SK-N-SH (cell line): Measurements from ENCODE around the gene DEPDC5. TPM values are rescaled to one million over a fixed set of nuclear protein-coding genes. Genes with fewer than 3 reads are reported as not detected.

Experiments used
- CTCF ChIA-PET: fragments of 300-600, 350-600 bp; formaldehyde crosslinking; extraction: SDS; loops from one replicate; lab custom pipeline; 2021; lab: Yijun Ruan, JAX
- POLR2A ChIA-PET: fragments of 350-600 bp; sonication (Branson Sonifier 250); formaldehyde crosslinking; extraction: SDS; loops from one replicate; lab custom pipeline; 2020; ENCODE audit warnings: antibody characterized with exemption, inconsistent platforms; lab: Yijun Ruan, JAX
- DNase-seq: peaks from one replicate; pipeline ENCODE4 v3.0.0; 2012
- H2AFZ ChIP-seq: fragments of 200-600 bp; sonication (generic); 2 replicates; pipeline ENCODE4 v1.8.1; 2016; ENCODE audit warnings: antibody characterized with exemption, mild to moderate bottlenecking, low read depth
- H3F3A ChIP-seq: fragments of 200-600 bp; sonication (generic); replicated peaks from 2 replicates; pipeline ENCODE3; 2016; ENCODE audit warnings: antibody characterized with exemption, mild to moderate bottlenecking; ENCODE audit not compliant: insufficient read depth
- H3K27ac ChIP-seq, 2 experiments: fragments of 200-500 bp in 1 of 2; fragments of 200-600 bp in 1 of 2; sonication (Bioruptor generic) in 1 of 2; sonication (generic), shearing (Covaris generic) in 1 of 2; 2 replicates each; pipeline versions ENCODE4 v1.5.1 to v1.6.1; 2014 to 2016; ENCODE audit warnings: low read depth in 2 of 2, inconsistent platforms in 1 of 2, low read length in 1 of 2, mild to moderate bottlenecking in 1 of 2, mixed read lengths in 1 of 2
- H3K27me3 ChIP-seq: fragments of 200-600 bp; sonication (generic), shearing (Covaris generic); 2 replicates; pipeline ENCODE4 v1.6.1; 2016; ENCODE audit warnings: mixed run types; ENCODE audit not compliant: insufficient read depth
- H3K36me3 ChIP-seq, 2 experiments: fragments of 200-500 bp in 1 of 2; fragments of 200-600 bp in 1 of 2; sonication (Bioruptor generic) in 1 of 2; sonication (generic) in 1 of 2; replicated peaks in 1 of 2; 2 replicates each; pipeline versions ENCODE3 to v1.5.1; 2014 to 2016; ENCODE audit warnings: low read length in 1 of 2, mild to moderate bottlenecking in 1 of 2; ENCODE audit not compliant: insufficient read depth in 2 of 2, control insufficient read depth in 1 of 2
- H3K4me1 ChIP-seq, 2 experiments: fragments of 200-500 bp in 1 of 2; fragments of 200-600 bp in 1 of 2; sonication (Bioruptor generic) in 1 of 2; sonication (generic), shearing (Covaris generic) in 1 of 2; 2 replicates each; pipeline versions ENCODE4 v1.5.1 to v1.6.1; 2014 to 2016; ENCODE audit warnings: low read depth in 1 of 2, low read length in 1 of 2, mixed run types in 1 of 2; ENCODE audit not compliant: insufficient read depth in 2 of 2, control insufficient read depth in 1 of 2
- H3K4me2 ChIP-seq: fragments of 200-600 bp; sonication (generic), shearing (Covaris generic); 2 replicates; pipeline ENCODE4 v1.6.1; 2017; ENCODE audit warnings: mixed run types
- H3K4me3 ChIP-seq, 2 experiments: fragments of 200-500 bp in 1 of 2; fragments of 200-600 bp in 1 of 2; sonication (Bioruptor generic) in 1 of 2; sonication (generic), shearing (Covaris generic) in 1 of 2; 2 replicates each; pipeline versions ENCODE4 v1.5.1 to v1.8.1; 2014 to 2016; ENCODE audit warnings: low read depth in 2 of 2, inconsistent platforms in 1 of 2, low read length in 1 of 2, mild to moderate bottlenecking in 1 of 2, mixed read lengths in 1 of 2, moderate library complexity in 1 of 2
- H3K79me2 ChIP-seq: fragments of 200-600 bp; sonication (generic); 2 replicates; pipeline ENCODE4 v1.8.1; 2017; ENCODE audit warnings: mild to moderate bottlenecking; ENCODE audit not compliant: insufficient read depth
- H3K9ac ChIP-seq: fragments of 200-600 bp; sonication (generic); 2 replicates; pipeline ENCODE4 v1.6.1; 2017; ENCODE audit warnings: mixed run types
- H3K9me2 ChIP-seq: fragments of 200-600 bp; sonication (generic); 2 replicates; pipeline ENCODE4 v1.6.1; 2017; ENCODE audit warnings: mixed run types
- H3K9me3 ChIP-seq: fragments of 200-600 bp; sonication (generic); 2 replicates; pipeline ENCODE4 v1.6.1; 2017; ENCODE audit warnings: mixed run types, mild to moderate bottlenecking, moderate library complexity
- H4K20me1 ChIP-seq: fragments of 200-600 bp; sonication (generic); 2 replicates; pipeline ENCODE4 v1.6.1; 2017; ENCODE audit warnings: mild to moderate bottlenecking, mixed run types; ENCODE audit not compliant: insufficient read depth
- CHD2 ChIP-seq: fragments of 150-350 bp; IDR thresholded peaks from 2 replicates; pipeline ENCODE4 v1.6.1; 2018; ENCODE audit warnings: low read length; ENCODE audit not compliant: partially characterized antibody
- ELF1 ChIP-seq: IDR thresholded peaks from 2 replicates; pipeline ENCODE4 v1.4.0; 2012
- EZH2phosphoT487 ChIP-seq: fragments of 200-600 bp; sonication (generic); IDR thresholded peaks from 2 replicates; pipeline ENCODE4 v1.6.1; 2017; ENCODE audit warnings: low read depth, mixed run types, mild to moderate bottlenecking, antibody characterized with exemption, moderate library complexity, borderline replicate concordance
- FOSL2 ChIP-seq: IDR thresholded peaks from 2 replicates; pipeline ENCODE4 v1.4.0; 2012; ENCODE audit warnings: low read depth, mild to moderate bottlenecking, moderate library complexity, borderline replicate concordance
- MEF2A ChIP-seq: IDR thresholded peaks from 2 replicates; pipeline ENCODE4 v1.4.0; 2012; ENCODE audit warnings: low read depth, borderline replicate concordance
- MXI1 ChIP-seq: IDR thresholded peaks from 2 replicates; pipeline ENCODE4 v1.6.1; 2012; ENCODE audit warnings: mild to moderate bottlenecking, low read depth, low read length, improper control_type of control experiment
- POLR2AphosphoS5 ChIP-seq: IDR thresholded peaks from 2 replicates; pipeline ENCODE4 v1.6.1; 2012; ENCODE audit warnings: low read depth, low read length
- RXRA ChIP-seq: IDR thresholded peaks from 2 replicates; pipeline ENCODE4 v1.4.0; 2012; ENCODE audit warnings: low read depth, mild to moderate bottlenecking, borderline replicate concordance
- TCF12 ChIP-seq: IDR thresholded peaks from 2 replicates; pipeline ENCODE4 v1.4.0; 2012
- YY1 ChIP-seq: IDR thresholded peaks from 2 replicates; pipeline ENCODE4 v1.4.0; 2012; ENCODE audit warnings: low read depth, mild to moderate bottlenecking
- WGBS: methylation state at CpG from one replicate; pipeline ENCODE4 v1.1.6; 2017; ENCODE audit warnings: low lambda C conversion rate; 5-methylcytosine and 5-hydroxymethylcytosine counted together
- polyA plus RNA-seq, 3 experiments: library from polyadenylated mRNA; depleted of rRNA; stranded (reverse); fragments of >200 nt; gene quantifications; 2 replicates each; pipeline ENCODE4 v1.2.3, GENCODE V29; 2012
- small RNA-seq, 7 experiments: library from RNA; depleted of rRNA; stranded (forward); fragments of <200 nt; gene quantifications; one replicate each; pipeline ENCODE3, GENCODE V24; 2012
- TF ChIP-seq, protein P1 (sequence below): fragments of 200-600 bp; sonication (generic); IDR thresholded peaks from 2 replicates; pipeline ENCODE4 v1.6.1; 2017; ENCODE audit warnings: antibody characterized with exemption, mild to moderate bottlenecking, moderate library complexity
- TF ChIP-seq, protein P2 (sequence below): IDR thresholded peaks from 2 replicates; pipeline ENCODE4; 2012
- TF ChIP-seq, protein P3 (sequence below): IDR thresholded peaks from 2 replicates; pipeline ENCODE4 v1.4.0; 2012; ENCODE audit warnings: low read depth, borderline replicate concordance
- TF ChIP-seq, protein P4 (sequence below): fragments of 150-350 bp; IDR thresholded peaks from 2 replicates; pipeline ENCODE4 v1.6.1; 2017; ENCODE audit warnings: antibody characterized with exemption, low read length, low read depth, borderline replicate concordance

DEPDC5 gene
- polyA plus RNA-seq, 1 of the 3 experiments (the other 2 are of a cell fraction), result 7.8 TPM

DNA sequence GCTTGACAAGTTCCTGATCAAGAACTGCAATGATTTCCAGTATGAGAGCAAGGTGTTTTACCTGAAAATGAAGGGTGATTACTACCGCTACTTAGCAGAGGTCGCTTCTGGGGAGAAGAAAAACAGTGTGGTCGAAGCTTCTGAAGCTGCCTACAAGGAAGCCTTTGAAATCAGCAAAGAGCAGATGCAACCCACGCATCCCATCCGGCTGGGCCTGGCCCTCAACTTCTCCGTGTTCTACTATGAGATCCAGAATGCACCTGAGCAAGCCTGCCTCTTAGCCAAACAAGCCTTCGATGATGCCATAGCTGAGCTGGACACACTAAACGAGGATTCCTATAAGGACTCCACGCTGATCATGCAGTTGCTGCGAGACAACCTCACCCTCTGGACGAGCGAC lies 202.5 kb downstream of the DEPDC5 start:
- Histone ChIP-seq H3K4me1 (peaks cover 7 to 20% of the 10 kb centered on the region in 2 experiments; a peak in 3 of 4 replicates), H3K4me2 (no peak overlapping the region), H4K20me1 (peaks cover 74% of the 10 kb centered on the region), H3K4me3 (no peak overlapping the region), H3K9ac (no peak overlapping the region), H3K36me3 (peaks cover 39 to 52% of the 10 kb centered on the region in 2 experiments), H3K9me3 (no peaks in the 10 kb centered on the region), H3K27me3 (no peaks in the 10 kb centered on the region), H3K27ac (no peak overlapping the region), H2AFZ (no peak overlapping the region), H3F3A (peaks cover 35% of the 10 kb centered on the region), H3K9me2 (no peaks in the 10 kb centered on the region), H3K79me2 (peaks cover 71% of the 10 kb centered on the region)
- TF ChIP-seq CHD2, result no peak
- TF ChIP-seq POLR2AphosphoS5, result no peak
- no peak for TF ChIP-seq EZH2phosphoT487
- no peak for TF ChIP-seq MXI1
- TF ChIP-seq, protein P1, sequence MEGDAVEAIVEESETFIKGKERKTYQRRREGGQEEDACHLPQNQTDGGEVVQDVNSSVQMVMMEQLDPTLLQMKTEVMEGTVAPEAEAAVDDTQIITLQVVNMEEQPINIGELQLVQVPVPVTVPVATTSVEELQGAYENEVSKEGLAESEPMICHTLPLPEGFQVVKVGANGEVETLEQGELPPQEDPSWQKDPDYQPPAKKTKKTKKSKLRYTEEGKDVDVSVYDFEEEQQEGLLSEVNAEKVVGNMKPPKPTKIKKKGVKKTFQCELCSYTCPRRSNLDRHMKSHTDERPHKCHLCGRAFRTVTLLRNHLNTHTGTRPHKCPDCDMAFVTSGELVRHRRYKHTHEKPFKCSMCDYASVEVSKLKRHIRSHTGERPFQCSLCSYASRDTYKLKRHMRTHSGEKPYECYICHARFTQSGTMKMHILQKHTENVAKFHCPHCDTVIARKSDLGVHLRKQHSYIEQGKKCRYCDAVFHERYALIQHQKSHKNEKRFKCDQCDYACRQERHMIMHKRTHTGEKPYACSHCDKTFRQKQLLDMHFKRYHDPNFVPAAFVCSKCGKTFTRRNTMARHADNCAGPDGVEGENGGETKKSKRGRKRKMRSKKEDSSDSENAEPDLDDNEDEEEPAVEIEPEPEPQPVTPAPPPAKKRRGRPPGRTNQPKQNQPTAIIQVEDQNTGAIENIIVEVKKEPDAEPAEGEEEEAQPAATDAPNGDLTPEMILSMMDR, result no peak
- no peak for TF ChIP-seq MEF2A
- no peak for TF ChIP-seq RXRA
- TF ChIP-seq FOSL2, result no peak
- TF ChIP-seq TCF12, result no peak
- TF ChIP-seq, protein P2, sequence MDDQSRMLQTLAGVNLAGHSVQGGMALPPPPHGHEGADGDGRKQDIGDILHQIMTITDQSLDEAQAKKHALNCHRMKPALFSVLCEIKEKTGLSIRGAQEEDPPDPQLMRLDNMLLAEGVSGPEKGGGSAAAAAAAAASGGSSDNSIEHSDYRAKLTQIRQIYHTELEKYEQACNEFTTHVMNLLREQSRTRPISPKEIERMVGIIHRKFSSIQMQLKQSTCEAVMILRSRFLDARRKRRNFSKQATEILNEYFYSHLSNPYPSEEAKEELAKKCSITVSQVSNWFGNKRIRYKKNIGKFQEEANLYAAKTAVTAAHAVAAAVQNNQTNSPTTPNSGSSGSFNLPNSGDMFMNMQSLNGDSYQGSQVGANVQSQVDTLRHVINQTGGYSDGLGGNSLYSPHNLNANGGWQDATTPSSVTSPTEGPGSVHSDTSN, result no peak
- TF ChIP-seq ELF1, result no peak
- TF ChIP-seq, protein P3, sequence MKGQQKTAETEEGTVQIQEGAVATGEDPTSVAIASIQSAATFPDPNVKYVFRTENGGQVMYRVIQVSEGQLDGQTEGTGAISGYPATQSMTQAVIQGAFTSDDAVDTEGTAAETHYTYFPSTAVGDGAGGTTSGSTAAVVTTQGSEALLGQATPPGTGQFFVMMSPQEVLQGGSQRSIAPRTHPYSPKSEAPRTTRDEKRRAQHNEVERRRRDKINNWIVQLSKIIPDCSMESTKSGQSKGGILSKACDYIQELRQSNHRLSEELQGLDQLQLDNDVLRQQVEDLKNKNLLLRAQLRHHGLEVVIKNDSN, result no peak
- TF ChIP-seq YY1, result no peak
- TF ChIP-seq, protein P4, sequence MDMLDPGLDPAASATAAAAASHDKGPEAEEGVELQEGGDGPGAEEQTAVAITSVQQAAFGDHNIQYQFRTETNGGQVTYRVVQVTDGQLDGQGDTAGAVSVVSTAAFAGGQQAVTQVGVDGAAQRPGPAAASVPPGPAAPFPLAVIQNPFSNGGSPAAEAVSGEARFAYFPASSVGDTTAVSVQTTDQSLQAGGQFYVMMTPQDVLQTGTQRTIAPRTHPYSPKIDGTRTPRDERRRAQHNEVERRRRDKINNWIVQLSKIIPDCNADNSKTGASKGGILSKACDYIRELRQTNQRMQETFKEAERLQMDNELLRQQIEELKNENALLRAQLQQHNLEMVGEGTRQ, result no peak
- POLR2A ChIA-PET, result no interaction called here
- DNase-seq, result no peak
- 97% methylated on average over 12 of the region's 12 CpGs for WGBS
- CTCF ChIA-PET, result interaction anchor here (1.1 to 2.9 kb wide), 5 partner anchors 9 to 27 kb away, joined by 3 to 12 read pairs (median 3); no protein-coding TSS in a partner anchor

Small RNA genes within 50 kb of the gene (small RNA-seq; reads per million reads assigned to genes)
- 0 reads per million in 7 experiments for gene RN7SL20P

Other genes with a start within 250 kb of the DEPDC5 start
- 34.9 and 41.4 TPM in 2 replicates for gene PISD, start 91.8 kb upstream of the DEPDC5 start, polyA plus RNA-seq (2012; rRNA removed)
- gene PRR14L, start 3.9 kb upstream of the DEPDC5 start, polyA plus RNA-seq (2012; rRNA removed), result 5.9 and 7.4 TPM in 2 replicates
- 87.4 and 102 TPM in 2 replicates for gene YWHAH, start 190.5 kb downstream of the DEPDC5 start, polyA plus RNA-seq (2012; rRNA removed)